H1 (cell line): ENCODE results near the gene TOB2. TPM values are rescaled to one million over a fixed set of nuclear protein-coding genes. Genes with fewer than 3 reads are reported as not detected.

Source experiments
- ASH2L ChIP-seq: fragments of 200-600, 300-600 bp; sonication (generic); IDR thresholded peaks from one replicate; pipeline ENCODE4 v1.7.1; 2017; ENCODE audit warnings: low read length
- GABPA ChIP-seq: IDR thresholded peaks from 2 replicates; pipeline ENCODE4 v1.6.1; 2011; ENCODE audit warnings: mild to moderate bottlenecking, low read length, moderate library complexity, borderline replicate concordance; ENCODE audit not compliant: insufficient read depth
- HDAC2 ChIP-seq, 2 experiments: fragments of 300-600 bp in 1 of 2; sonication (generic) in 1 of 2; IDR thresholded peaks; 2 replicates each; pipeline ENCODE4 v1.6.1; 2011 to 2012; ENCODE audit warnings: low read depth in 2 of 2, low read length in 2 of 2, mild to moderate bottlenecking in 2 of 2, moderate library complexity in 2 of 2, borderline replicate concordance in 1 of 2, inconsistent platforms in 1 of 2
- NRF1 ChIP-seq: IDR thresholded peaks from 2 replicates; pipeline ENCODE4 v1.6.1; 2011; ENCODE audit warnings: mild to moderate bottlenecking, low read depth, low read length, improper control_type of control experiment
- RNF2 ChIP-seq: fragments of 200-900, 300-1000 bp; sonication (generic); IDR thresholded peaks from 2 replicates; pipeline ENCODE4 v1.7.1; 2016; ENCODE audit warnings: borderline replicate concordance, low read depth, mild to moderate bottlenecking, antibody characterized with exemption, low read length; ENCODE audit not compliant: poor library complexity, severe bottlenecking; ENCODE audit errors: missing control alignments
- SIX5 ChIP-seq: IDR thresholded peaks from 2 replicates; pipeline ENCODE4 v1.6.1; 2011; ENCODE audit warnings: mild to moderate bottlenecking, low read depth, low read length
- TCF12 ChIP-seq: IDR thresholded peaks from 2 replicates; pipeline ENCODE4 v1.6.1; 2011; ENCODE audit warnings: low read depth, mild to moderate bottlenecking, low read length
- ZNF274 ChIP-seq: IDR thresholded peaks from 2 replicates; pipeline ENCODE4 v1.7.0; 2012; ENCODE audit warnings: low read length, borderline replicate concordance; ENCODE audit errors: extremely low read depth
- polyA plus RNA-seq, 7 experiments: library from polyadenylated mRNA; depleted of rRNA in 3 of 7; stranded (reverse) in 5 of 7; unstranded in 2 of 7; fragments of >200 nt in 5 of 7; fragments of 200-250 nt in 2 of 7; gene quantifications; 1 replicate in 5 of 7; 2 replicates in 1 of 7; 4 replicates in 1 of 7; pipeline versions ENCODE4 v1.2.1 to v1.2.3, GENCODE V29; 2011 to 2013; ENCODE audit warnings: missing spikeins in 2 of 7, mixed read lengths in 2 of 7
- total RNA-seq: library from RNA; stranded (reverse); fragmentation: NEBNext Ultra II Directional; extraction: Animal tissue kit (Norgen Biotek cat#: 25700); gene quantifications from 2 replicates; pipeline ENCODE4 v1.2.1, GENCODE V29; 2021
- TF ChIP-seq, protein P1 (sequence below): IDR thresholded peaks from 2 replicates; pipeline ENCODE4 v1.6.1; 2011; ENCODE audit warnings: low read length, improper control_type of control experiment

The TOB2 gene
- total and polyA plus RNA-seq, 2 of the 8 experiments (the other 6 are each of a cell fraction or from before 2014, with no cell fraction given), result 27.0 to 54.1 TPM

DNA sequence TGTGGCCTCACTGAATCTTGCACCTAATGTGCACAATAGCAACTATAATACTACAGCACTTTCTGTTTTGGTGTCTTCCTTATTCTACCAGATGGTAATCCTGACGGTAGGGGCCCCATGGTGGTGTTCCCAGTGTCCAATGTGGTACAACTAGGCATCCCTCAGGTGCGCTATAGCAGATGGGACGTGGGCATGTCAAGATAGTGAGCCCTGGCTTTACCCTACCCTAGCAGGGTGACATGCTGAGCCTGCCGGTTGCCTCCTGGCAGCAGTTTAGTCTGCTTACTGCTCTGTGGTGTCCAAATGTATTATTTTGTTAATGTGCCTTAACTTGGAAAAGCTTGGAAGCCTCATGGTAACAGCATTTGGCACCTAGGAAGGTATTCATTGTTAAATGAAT, 41.5 kb upstream of the TOB2 start (continued):
- TF ChIP-seq RNF2, result no peak
- no peak for TF ChIP-seq ZNF274
- no peak for TF ChIP-seq ASH2L
- TF ChIP-seq, protein P1, sequence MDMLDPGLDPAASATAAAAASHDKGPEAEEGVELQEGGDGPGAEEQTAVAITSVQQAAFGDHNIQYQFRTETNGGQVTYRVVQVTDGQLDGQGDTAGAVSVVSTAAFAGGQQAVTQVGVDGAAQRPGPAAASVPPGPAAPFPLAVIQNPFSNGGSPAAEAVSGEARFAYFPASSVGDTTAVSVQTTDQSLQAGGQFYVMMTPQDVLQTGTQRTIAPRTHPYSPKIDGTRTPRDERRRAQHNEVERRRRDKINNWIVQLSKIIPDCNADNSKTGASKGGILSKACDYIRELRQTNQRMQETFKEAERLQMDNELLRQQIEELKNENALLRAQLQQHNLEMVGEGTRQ, result no peak
- TF ChIP-seq NRF1, result no peak
- no peak for TF ChIP-seq SIX5
- no peak for TF ChIP-seq TCF12
- TF ChIP-seq HDAC2 (IDR thresholded peaks at IDR 0.05; ENCODE audit: borderline replicate concordance in 1 of 2, low read depth in 2 of 2, low read length in 2 of 2), result no peak
- TF ChIP-seq GABPA, result no peak
